IPS DF 4.7 (cell line): ENCODE data around the gene PSMD5.
"Not testable (repeated sequence)": the region's sequence is repeated elsewhere in the genome, so short reads cannot be mapped to it uniquely, and the experiment has no call there.

Experiments
- DNase-seq: peaks from one replicate; pipeline ENCODE4 v3.0.0-alpha.2; 2013; ENCODE audit warnings: low spot score; ENCODE audit errors: extremely low read depth

PSMD5 gene

DNA sequence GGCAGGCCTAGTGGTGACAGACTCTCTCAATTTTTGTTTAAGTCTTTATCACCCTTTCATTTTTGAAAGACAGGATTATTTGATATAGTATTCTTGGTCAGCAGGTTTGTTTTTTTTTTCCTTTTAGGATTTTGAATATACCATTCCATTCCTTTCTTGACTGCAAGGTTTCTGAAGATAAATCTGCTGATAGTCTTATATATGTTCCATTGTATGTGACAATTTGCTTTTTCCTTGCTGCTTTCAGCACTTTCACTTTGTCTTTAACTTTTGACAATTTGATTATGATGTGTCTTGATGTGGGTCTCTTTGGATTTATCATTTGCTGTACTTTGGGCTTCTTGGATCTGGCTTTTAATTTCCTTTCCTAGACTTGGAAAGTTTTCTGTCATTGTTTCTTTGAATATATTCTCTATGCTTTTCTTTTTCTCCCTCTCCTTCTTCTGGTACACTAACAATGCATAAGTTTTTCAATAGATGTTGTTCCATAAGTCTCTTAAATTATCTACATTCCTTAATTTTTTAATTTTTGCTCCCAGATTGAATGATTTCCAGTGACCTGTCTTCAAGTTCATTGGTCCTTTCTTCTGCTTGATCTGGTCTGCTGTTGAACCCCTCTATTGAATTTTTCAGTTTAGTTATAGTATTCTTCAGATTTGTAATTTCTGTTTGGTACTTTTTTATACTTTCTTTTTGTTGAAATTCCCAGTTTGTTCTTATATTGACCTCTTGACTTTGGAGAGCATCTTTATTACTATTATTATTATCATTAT lies 34.9 kb downstream of the PSMD5 start:
- no peak for DNase-seq

DNA sequence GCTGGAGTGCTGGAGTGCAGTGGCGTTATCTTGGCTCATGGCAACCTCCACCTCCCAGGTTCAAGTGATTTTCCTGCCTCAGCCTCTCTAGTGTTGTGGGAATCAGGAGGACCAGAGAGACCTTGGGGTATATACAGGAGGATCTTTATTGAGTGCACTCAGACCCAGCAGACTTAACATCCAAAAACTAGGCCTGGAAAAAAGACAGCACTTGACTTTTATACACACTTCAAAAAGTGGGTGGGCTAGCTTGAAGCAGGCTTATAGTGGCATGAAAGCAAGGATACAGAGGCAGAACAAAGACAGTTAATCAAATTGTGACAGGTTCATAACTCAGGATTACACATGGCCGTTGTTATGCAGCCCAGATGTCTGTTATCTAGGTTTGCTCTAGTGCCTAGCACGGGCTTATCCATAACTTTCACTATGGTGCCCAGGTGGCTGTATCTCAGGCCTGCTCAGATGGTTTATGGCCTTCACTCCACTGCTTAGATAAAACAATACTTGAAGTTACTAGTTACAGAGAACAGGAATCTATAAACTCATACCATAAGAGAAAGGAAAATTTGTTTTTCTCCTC lies 37.8 kb downstream of the PSMD5 start:
- not testable (repeated sequence) for DNase-seq

DNA sequence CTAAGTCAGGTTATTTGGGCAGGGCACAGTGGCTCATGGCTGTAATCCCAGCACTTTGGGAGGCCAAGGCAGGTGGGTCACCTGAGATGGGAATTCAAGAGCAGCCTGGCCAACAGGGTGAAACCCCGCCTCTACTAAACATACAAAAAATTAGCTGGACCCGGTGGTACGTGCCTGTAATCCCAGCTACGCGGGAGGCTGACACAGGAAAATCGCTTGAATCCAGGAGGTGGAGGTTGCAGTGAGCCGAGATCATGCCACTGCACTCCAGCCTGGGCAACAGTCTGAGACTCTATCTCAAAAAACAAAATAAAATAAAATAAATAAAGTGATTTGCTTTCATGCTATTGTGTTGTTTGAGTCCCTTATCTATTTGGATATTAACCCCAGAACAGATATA lies 41.3 kb downstream of the PSMD5 start:
- DNase-seq, result no peak

DNA sequence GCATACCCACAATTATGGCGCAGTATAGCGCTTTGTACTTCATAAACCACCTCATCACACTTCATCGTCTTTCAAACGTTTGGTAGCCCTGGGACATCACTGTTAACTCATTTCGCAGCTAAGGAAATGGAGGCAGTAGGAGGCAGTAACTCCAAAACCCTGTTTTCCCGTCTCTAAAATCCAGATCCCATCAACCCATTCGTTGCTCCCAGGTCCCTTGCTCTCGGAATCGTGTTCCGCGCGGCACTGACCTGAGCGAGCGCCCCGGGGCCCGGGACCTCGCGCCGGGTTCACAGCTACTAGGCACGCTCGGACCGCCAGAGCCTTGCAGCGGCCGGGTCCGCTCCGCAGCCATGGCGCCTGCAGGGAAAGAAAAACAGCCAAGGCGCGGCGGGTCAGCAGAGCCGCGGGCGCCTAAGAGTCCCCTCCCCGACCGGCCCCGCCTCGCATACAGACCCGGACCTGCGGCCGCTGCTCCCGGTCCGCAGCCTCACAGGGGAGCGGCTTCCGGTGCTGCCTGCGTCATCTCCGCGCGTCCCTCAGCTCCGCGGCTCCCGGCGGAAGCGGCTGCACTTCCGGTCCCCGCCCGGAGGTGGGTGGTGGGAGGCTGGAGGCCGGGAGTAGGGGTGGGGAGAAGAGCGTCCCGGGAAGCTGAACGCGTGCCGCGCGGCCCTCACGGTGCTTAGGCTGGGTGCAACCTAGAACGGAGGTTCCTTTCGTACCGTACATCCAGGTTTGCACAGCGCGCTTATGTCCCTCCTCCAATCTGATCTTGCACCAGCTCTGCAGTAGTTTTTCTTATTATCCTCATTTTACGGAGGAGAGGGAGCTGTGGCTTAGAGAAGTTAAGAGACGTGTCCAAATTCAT lies 49.6 kb downstream of the PSMD5 start, which contains the start of gene FBXW2:
Gene FBXW2, minus strand, starts transcription at position 519 of the 868 bp plus-strand sequence. CDS start 5,158 bp downstream, outside the sequence.
- DNase-seq, result peak; percentile 66

DNA sequence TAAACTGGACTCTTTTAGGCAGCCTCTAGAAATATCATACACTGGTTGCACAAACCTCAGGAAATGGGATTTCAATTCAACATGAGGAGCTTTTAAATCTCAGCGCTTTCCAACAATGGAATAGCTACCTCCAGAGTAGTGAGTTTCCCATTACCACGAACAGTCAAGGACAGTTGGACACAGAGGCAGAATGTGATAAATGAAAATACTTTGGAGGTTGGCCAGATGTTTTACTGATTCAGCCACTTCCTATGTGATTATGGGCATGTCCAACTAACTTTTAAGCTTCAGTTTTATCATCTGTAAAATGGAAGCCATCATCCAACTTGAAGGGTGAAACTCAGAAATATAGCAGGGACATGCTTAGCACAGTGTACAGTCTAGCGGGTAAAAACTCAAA lies 51.6 kb downstream of the PSMD5 start:
- DNase-seq, result no peak

DNA sequence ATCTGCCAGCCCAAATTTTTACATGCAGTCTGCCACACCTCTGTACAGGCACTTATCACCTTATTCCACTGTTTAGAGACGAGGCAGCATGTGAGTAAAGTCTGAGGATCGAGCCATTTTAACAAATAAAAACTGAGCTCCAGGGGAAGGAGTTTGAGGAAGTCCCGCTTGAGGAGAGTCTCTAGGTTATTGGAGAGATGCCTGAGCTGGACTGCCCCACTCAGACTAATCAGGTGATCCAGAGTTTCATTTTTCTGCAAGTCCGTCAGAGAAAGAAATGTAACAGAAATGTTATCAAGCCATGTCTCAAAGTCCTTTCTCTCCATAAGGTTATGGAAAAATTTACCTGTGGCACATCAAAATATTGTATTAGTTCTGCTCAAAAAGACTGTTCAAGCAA lies 54.8 kb downstream of the PSMD5 start:
- no peak for DNase-seq

DNA sequence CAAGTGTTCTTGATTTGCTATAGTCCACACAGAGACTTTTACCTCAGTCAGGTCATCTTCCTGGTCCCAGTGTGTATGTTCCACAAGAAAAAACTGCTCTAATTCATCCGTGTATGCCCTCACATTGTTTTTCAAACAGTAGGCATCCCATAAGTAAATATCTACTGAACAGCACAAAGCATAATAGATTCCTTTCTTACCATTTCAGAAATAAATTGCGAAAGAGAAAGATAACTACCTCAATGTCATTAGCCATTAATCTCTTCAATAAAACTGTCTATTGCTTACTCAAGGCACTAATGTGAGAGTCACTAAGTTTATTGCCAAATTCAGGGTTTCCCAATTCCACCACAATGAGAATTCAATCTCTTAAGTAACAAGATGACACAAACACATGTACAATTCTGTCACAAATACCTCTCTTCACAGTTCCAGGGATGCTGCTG lies 59.1 kb downstream of the PSMD5 start:
- DNase-seq, result no peak

DNA sequence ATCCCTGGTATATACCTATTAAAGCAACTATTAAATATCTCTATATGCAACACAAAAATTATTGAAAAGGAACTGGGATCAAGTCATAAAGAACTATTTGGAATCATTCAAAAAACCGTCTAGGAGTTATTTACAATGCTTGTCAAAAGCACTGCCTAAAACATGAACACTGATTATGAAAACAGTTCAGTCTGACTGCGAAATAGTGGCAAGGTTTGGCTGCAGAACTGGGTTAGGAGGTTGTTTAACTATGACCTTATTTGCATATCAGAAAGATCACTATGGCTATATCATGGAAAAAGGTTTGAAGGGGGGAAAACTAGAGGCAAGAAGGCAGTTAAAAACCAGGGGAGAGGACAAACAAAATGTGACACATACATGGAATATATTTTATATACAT lies 61.5 kb downstream of the PSMD5 start:
- DNase-seq, result no peak

DNA sequence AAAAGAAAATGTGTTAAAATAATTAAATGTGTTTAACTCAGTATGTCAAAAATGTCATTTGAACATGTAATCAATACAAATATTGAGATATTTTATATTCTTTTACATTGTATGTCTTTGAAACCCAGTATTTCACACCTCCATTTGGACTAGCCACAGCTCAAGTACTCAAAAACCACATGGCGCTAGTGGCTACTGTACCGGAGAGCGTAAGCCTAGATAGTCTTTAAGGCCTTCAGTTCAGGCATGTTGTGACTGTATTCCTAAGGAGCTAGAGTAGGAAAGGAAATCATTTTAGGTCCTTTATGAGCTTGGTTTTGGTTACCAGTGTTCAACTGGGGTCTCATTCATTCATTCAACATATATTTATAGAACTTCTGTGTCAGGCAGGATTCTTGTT lies 62.4 kb downstream of the PSMD5 start:
- no peak for DNase-seq

DNA sequence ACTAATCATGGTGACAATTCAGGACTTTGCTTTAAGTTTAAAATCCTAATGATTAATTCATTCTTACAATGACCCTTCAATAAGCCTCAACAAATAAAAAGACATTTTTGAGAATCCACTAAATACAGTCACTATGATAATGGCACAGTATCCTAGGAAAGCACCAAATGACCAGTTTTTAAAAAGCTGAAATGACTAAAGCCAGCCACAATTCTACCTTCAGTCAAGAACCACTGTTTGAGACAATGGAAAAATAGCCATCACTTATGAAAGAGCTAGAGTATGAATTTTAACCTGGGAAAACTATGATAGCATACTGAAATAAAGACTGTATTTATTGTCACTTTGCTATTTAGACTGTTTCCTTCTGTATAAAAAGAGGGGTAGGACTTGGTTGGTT lies 63.5 kb downstream of the PSMD5 start:
- DNase-seq, result no peak

DNA sequence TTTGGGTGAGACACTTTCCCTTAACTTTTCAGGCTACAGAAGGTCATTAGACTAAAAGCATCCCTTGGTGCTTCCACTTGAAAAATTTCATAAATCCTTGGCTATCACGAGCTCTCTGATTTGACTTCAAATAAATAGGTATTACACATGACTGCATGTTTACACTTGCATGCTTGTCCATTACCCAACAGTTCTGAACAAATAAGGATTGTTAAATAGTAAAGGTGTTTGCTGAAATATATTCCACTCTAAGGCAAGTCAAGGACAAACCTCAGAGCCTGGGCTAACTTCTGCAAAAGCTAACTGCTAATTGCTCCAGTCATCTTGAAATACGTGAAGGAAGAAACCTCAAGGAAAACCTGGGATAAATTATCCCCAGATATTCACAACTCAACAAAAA lies 64.0 kb downstream of the PSMD5 start:
- no peak for DNase-seq

DNA sequence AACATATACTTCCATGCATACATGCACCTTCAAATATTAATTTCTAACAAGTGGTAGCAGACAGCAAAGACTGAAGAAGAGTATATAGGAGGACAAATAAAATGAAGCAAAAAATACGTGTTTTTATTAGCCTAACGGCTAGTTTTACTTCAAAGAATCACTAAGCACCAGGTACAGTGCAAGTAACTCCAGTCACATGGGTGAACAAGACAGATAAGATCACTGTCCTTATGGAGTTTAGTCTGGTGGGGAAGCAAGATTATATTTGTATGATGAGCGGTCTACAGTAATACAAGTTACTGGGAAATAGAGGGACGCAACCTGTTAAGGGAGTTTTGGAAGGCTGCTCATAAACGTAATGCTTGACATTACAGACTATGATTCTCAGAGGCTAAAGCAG lies 65.5 kb downstream of the PSMD5 start:
- DNase-seq, result no peak

DNA sequence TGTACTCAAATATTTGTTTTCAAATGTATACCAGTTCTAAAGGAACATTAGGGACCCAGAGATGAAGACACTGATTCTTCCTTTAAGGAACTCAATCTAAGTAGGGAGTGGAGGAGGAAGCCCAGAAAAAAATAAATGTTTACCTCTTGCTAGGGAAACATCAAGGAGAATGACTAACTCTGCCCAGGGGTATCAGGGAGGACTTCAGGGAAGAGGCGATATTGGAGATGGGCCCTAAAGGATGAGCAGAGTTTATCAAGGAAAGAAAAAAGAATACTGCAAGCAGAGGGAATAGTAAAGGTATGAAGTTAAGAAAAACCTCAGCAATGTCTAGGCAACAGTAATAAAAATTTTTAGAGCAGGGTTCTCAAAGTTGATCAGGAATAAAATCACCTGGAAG lies 65.9 kb downstream of the PSMD5 start:
- DNase-seq, result no peak

DNA sequence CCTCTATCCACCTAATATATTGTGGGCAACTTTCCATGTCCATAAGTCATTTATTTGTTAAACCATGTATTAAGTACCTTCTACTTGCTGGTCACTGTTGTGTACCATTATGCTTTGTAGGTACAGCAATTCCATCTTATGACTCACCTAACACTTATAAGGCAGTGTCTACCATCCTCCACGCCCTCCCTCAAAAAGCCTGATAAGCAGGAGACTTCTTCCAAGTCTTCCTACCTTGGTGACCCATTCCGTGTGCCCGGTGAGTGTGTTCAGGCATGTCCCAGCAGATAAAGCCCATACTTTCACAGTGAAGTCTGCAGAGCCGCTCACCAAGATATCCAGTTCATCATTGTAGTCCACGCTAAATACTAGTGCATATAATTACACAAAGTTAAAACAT lies 66.9 kb downstream of the PSMD5 start:
- DNase-seq, result no peak

DNA sequence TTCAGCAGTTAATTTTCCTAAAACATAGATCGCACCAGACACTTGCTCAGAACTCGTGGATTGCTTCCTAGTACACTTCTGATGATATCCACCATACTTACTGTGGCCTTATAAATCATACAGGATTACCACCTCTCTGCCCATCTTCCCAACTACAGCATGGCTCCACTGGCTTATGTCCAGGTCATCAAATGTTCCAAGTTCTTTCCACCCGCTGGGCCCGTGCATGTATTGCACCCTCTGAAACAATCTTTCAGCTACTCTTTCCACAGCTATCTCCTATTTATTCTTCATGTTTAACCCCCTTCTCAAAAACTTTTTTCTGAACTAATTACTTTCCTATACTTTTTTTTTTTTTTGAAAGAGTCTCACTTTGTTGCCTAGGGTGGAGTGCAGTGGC lies 68.0 kb downstream of the PSMD5 start:
- no peak for DNase-seq

DNA sequence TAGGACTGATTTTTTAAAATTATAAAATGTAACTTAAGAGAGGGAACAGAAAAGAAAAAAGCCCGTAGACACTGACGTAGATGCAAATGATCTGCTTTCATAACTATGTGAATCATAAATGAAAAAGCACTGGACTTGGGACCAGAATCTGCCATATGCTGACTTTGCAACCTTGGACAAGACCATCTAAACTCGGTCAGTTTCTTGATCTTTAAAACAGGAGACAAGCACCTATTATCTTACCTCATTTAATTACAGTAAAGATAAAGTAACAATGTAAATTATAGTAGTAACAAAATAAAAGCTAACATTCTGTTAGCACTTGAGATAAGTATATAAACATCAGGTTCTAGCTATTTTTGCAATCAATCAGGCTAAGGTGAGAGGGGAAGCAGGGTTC lies 69.5 kb downstream of the PSMD5 start:
- DNase-seq, result no peak

DNA sequence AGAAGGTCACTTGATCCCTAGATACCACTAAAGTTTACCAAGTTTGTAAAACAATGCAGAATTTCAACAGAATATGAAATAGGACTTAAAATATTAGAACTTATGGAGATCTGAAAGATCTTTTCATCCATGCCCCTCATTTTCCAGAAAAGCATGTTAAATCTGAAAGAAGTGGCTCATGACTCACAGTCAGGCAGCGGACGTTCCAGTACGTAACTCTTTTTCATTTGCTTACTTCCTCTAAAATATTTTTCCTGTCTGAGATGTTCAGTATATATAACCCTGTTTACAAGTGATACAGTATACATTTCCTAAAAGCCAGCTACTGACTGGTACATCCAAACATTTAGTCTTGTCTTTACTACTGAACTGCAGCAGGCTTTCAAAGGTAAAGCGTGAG lies 71.8 kb downstream of the PSMD5 start:
- DNase-seq, result no peak

DNA sequence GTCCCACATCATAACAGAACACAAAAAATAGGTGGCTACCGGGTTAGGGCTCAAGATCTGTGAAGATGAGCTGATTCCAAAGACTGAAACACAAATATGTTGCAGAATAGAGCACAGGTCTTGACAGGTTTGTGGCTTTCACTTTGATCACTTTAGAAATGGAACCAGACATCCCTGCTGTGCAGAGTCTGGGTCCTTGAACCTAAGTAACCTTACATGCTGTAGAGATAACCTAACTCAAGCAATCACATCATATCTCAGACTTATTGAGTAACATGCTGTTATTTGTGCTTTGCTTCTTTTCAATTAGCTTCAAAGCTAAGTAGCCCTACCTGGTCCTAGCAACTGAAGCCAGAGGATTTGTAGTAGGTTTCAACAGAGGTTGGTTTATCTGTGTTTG lies 73.8 kb downstream of the PSMD5 start:
- DNase-seq, result no peak

DNA sequence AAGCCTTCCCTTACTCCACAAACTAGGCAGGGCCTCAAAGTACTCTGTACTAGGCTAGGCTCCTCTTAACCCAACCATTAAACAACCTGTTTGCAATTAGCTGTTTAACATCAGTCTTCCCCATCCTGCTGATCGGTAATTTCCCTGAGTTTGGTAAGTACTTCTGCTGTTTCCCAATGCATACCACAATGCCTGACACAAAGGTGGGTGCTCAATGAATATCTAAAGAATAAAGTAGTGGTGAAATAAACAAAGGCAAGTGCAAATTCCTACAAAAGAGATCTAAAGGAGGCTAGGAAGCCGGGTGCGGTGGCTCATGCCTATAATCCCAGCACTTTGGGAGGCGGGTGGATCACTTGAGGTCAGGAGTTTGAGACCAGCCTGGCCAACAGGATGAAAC lies 74.5 kb downstream of the PSMD5 start:
- peak; percentile 38 for DNase-seq

DNA sequence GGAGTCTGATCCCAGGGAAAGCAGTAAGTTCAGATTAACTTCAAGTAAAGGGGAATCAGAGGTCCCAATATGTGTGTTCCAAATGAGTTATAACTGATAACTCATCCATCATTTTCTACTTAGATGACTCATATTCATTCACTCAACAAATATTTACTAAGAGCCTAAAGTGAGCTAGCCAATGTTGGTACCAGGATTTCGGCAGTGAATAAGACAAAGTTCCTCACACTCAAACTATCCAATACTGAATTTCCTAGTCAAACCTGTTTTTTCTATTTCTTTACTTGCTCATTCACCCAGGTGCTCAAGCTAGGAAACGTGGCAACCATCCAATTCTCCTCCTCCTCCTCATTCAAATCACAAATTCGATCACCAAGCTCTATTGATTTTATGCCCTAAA lies 75.3 kb downstream of the PSMD5 start:
- DNase-seq, result no peak
